Chondrocyte (in vitro differentiated cells): ENCODE results near the gene PLXNA2. TPM values are rescaled to one million over a fixed set of nuclear protein-coding genes. Genes with fewer than 3 reads are reported as not detected.

Experiments used
- DNase-seq: peaks from one replicate; pipeline ENCODE4 v3.0.0; 2021; ENCODE audit warnings: mixed read lengths, low spot score
- H3K27ac Mint-ChIP-seq: one replicate; pipeline ENCODE4 v1.8.0; 2021; ENCODE audit warnings: mild to moderate bottlenecking, moderate library complexity, mixed read lengths; ENCODE audit not compliant: unreplicated experiment
- H3K27me3 Mint-ChIP-seq: 2 replicates; pipeline ENCODE4 v1.8.0; 2021; ENCODE audit warnings: low read depth, mixed read lengths
- H3K36me3 Mint-ChIP-seq: 2 replicates; pipeline ENCODE4 v1.8.0; 2021; ENCODE audit warnings: low read depth, mixed read lengths
- H3K4me1 Mint-ChIP-seq: 2 replicates; pipeline ENCODE4 v1.8.0; 2021; ENCODE audit warnings: low read depth, mild to moderate bottlenecking, mixed read lengths
- H3K4me3 Mint-ChIP-seq: one replicate; pipeline ENCODE4 v1.8.0; 2021; ENCODE audit warnings: mild to moderate bottlenecking, moderate library complexity, mixed read lengths; ENCODE audit not compliant: unreplicated experiment
- H3K9me3 Mint-ChIP-seq: 2 replicates; pipeline ENCODE4 v1.8.0; 2021; ENCODE audit warnings: low read depth, mixed read lengths
- total RNA-seq: library from RNA; stranded (reverse); gene quantifications from 3 replicates; pipeline ENCODE4 v1.2.1, GENCODE V29; 2021
- TF ChIP-seq, protein P1 (sequence below): fragments of 200-600 bp; sonication (generic); IDR thresholded peaks from 2 replicates; pipeline ENCODE4 v1.5.0; 2021; ENCODE audit warnings: antibody characterized with exemption, mild to moderate bottlenecking, moderate library complexity

Gene PLXNA2
- total RNA-seq, 1 donor from 2014 or later: 22.0 TPM

DNA sequence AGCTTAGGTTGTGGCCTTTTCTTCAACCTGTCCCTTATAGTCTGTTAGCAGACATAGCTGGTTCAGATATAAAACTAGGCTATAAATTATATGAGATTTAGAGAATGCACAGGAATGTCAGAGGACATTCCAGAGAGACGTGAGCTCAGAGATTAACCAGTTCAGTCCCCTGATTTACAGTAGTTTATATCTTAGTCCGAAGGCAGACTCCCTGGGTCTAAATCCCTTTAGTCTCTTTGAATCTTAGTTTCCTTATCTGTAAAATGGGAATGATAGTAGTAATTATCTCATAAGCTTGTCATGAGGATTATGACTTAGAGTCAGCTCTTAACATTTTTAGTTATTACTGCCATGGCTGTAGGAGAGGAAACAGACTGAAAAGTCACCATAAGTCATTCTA lies 45.5 kb upstream of the PLXNA2 start:
- H3K9me3 Mint-ChIP-seq: no peaks in the 10 kb centered on the region
- H3K36me3 Mint-ChIP-seq: no peaks in the 10 kb centered on the region
- DNase-seq: no peak
- H3K27me3 Mint-ChIP-seq: peaks cover 70% of the 10 kb centered on the region
- H3K4me3 Mint-ChIP-seq: no peak overlapping the region
- H3K4me1 Mint-ChIP-seq: no peaks in the 10 kb centered on the region
- TF ChIP-seq, protein P1, sequence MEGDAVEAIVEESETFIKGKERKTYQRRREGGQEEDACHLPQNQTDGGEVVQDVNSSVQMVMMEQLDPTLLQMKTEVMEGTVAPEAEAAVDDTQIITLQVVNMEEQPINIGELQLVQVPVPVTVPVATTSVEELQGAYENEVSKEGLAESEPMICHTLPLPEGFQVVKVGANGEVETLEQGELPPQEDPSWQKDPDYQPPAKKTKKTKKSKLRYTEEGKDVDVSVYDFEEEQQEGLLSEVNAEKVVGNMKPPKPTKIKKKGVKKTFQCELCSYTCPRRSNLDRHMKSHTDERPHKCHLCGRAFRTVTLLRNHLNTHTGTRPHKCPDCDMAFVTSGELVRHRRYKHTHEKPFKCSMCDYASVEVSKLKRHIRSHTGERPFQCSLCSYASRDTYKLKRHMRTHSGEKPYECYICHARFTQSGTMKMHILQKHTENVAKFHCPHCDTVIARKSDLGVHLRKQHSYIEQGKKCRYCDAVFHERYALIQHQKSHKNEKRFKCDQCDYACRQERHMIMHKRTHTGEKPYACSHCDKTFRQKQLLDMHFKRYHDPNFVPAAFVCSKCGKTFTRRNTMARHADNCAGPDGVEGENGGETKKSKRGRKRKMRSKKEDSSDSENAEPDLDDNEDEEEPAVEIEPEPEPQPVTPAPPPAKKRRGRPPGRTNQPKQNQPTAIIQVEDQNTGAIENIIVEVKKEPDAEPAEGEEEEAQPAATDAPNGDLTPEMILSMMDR: no peak
- no peak overlapping the region for H3K27ac Mint-ChIP-seq

DNA sequence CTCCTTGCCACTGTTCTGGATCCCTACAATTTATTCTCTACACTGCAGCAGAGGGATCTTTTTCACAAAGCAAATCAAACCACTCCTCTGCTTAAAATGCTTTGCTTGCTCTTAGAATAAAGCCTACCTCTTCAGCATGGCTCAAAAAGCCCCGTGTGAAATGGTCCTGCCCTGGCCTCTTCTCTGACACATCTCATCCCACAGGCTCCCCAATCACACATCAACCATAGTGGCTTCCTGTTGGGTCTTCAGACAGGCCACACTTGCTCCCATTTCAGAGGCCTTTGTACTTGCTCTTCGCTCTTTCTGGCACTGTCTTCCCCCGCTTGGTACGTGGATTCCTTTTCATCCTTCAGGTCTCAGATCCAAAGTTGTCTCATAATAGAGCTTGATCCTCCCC lies 44.3 kb upstream of the PLXNA2 start:
- peaks cover 60% of the 10 kb centered on the region for H3K27me3 Mint-ChIP-seq
- H3K4me3 Mint-ChIP-seq: no peak overlapping the region
- no peak for DNase-seq
- H3K36me3 Mint-ChIP-seq: no peaks in the 10 kb centered on the region
- TF ChIP-seq, protein P1: no peak
- no peak overlapping the region for H3K27ac Mint-ChIP-seq
- H3K4me1 Mint-ChIP-seq: no peaks in the 10 kb centered on the region
- H3K9me3 Mint-ChIP-seq: no peaks in the 10 kb centered on the region

DNA sequence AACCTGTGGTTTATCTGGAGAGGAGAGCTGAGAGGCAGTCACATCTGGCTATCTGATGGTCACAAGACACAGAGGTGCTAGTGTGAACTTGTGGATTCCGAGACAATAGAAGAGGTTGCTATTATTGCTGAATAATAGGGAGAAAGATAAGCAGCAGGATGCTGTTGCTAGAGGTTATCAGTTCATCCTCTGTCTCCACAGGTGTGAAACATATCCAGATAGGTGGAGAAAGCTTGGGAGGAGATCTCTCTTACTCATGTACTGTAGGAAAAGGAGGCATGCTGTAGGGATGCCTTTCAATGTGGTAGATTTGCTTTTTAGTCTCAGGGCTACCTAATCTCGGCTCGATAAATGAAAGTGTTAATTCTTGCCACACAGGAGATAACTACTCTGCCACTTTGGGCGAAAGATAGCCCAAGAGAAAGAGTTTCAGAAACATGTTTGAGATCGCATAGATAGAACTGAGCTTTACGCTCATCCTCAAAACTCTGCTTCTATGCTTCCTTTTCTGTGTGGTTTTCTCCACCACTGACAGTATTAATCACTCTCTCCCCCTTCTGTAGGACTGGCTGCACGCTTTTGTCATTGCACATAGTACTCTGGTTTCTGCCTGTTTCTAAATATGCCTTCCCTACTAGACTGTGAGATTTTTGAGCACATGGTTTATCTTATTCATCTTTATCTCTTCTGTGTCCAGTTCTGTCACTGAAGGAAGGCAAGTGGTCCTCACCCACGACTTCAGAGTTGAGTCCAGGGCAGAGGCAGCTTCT lies 36.7 kb upstream of the PLXNA2 start:
- Mint-ChIP-seq H3K4me1 (peaks cover 13% of the 10 kb centered on the region), H3K9me3 (no peaks in the 10 kb centered on the region), H3K27ac (no peak overlapping the region), H3K36me3 (no peaks in the 10 kb centered on the region), H3K4me3 (no peak overlapping the region), H3K27me3 (peaks cover 43% of the 10 kb centered on the region)
- no peak for DNase-seq
- TF ChIP-seq, protein P1: no peak

DNA sequence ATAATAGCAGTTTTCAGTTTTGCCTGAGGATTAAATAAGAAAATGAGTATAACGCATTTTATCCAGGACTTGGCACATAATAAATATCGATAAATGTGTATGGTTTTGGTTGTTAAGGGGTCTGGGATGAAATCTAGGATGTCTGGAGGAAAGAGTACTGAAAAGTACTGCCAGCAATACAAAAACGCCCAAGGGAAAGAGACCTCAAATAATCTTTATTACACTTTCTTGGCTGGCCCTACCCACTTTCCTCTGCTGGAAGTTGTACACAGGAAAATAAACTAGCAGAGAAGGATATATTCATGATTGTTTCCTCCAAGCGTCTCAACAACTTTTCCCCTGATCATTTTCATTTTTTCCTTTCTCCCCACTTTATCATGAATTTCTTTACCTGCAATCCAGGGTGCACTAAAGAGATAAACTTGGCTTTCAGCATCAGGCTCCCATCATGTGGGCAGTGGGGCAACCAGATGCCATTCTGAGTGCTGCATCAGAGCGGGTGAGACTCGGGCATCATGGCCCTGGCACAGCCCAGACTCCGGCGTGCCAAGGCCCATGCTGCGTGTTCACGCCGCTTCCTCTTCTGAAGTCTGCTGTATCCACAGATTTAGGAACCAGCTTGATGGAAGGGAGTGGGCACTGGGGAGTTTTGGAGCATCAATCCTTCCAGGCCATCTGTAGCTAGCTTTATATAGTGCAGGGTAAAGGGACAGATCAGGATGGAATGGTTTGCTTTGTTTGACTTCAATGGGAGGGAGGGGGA lies 35.8 kb upstream of the PLXNA2 start:
- TF ChIP-seq, protein P1: no peak
- no peak for DNase-seq
- no peak overlapping the region for H3K27ac Mint-ChIP-seq
- H3K9me3 Mint-ChIP-seq: no peaks in the 10 kb centered on the region
- H3K36me3 Mint-ChIP-seq: no peaks in the 10 kb centered on the region
- peaks cover 45% of the 10 kb centered on the region for H3K27me3 Mint-ChIP-seq
- H3K4me3 Mint-ChIP-seq: no peak overlapping the region
- peaks cover 13% of the 10 kb centered on the region for H3K4me1 Mint-ChIP-seq

DNA sequence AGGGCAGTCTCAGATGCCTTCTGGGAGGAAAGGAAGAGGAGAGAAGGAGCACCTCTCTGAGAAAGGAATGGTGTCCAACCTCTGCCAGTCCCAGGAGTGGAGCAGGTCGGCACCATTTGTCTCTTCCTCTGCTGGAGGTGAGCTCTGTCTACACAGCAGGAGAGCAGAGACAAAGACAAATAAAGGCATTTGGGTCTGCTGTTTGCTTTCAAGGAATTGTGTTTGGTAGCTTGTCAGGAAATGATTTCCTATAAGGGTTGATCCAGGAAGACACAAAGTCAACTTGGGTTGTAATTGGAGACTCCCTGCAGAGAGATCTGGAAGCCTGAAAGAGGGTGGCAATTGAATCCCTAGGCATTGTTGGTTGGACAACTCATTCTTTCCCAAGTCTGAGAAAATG lies 34.5 kb upstream of the PLXNA2 start:
- Mint-ChIP-seq H3K9me3 (no peaks in the 10 kb centered on the region), H3K27me3 (peaks cover 48% of the 10 kb centered on the region), H3K4me1 (peaks cover 13% of the 10 kb centered on the region), H3K36me3 (no peaks in the 10 kb centered on the region), H3K27ac (no peak overlapping the region), H3K4me3 (no peak overlapping the region)
- TF ChIP-seq, protein P1: no peak
- DNase-seq: no peak
